Hematopoietic multipotent progenitor cell treated with erythropoietin and hydrocortisone succinate and interleukin-3 and kit ligand, for 17 days (in vitro differentiated cells): ENCODE data around the gene ADAMTS2.

Experiments used
- DNase-seq: peaks from one replicate; pipeline ENCODE4 v3.0.0-alpha.2; 2015; ENCODE audit warnings: low spot score

ADAMTS2 gene

GRCh38 chr5:179215576-179215975 is 129.7 kb downstream of the ADAMTS2 start:
- DNase-seq: no peak

DNA sequence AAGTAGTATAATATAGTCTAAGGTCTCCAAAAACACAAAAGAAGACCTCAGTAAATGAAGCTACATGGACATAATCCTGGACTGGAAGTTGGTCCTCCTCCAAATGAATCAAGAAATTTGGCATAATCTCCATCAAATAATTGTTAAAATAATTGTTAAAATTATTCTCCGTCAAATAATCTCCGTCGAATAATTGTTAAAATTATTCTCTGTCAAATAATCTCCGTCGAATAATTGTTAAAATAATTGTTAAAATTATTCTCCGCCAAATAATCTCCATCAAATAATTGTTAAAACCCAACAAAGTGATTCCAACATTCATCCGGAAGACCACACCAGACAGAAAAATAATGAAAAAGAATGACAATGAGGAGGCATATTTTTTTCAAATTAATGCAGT is 130.6 kb downstream of the ADAMTS2 start:
- DNase-seq: no peak

DNA sequence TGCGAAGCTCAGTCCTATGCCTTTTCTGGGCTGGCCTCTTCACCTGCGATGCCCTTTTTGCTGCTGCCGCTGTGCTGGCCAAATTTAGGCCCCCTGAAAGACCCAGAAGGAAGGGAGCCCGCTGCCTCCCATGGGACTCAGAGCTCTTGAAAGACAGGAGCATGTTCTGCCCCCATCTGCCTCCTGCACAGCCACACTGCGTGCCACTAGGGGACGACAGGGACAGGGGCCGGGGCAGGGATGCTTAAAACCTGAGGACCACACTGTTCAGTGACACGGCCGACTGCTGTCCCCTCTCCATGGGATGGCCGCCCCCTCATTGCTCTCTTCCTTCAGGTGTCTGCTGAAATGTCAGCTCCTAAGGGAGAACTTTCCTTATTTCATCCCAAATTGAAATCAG is 132.4 kb downstream of the ADAMTS2 start:
- DNase-seq: no peak

DNA sequence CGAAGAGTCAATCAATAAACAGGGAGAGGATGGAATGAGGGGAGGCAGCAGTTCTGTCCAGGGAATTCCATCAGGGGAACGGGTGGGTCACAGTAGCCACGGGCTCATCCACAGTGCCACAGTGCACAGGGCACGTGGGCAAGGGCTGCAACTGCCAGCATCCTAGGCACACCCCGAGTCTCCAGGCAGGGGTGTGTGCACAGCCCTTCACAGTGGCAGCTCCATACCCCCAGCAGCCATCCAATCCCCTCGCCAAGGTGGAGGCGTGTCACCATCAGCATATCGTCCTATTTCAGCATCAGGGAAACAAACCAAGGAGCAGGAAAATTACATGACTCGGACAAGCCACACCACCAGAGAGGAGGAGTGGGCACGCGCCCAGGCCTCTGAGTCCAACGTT is 133.6 kb downstream of the ADAMTS2 start:
- no peak for DNase-seq

DNA sequence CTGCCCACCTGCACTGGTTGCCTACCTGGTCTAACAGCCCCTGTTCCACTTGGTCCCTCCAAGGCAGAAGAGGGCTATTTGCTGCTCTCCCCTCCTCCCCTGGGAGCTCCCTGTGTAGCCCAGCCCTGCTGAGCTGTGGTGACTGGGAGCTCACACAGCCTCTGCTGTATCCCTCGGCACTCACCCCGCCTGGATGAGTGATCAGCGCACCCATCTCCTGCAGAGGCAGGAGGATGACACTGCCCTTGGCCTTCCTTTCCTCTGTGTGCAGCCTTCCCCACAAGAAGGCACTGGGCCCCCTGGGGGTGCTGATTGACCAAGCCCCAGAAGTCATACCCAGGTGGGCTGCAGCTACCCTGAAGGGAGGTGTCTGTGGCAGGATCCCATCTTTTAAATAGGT is 134.2 kb downstream of the ADAMTS2 start:
- no peak for DNase-seq

DNA sequence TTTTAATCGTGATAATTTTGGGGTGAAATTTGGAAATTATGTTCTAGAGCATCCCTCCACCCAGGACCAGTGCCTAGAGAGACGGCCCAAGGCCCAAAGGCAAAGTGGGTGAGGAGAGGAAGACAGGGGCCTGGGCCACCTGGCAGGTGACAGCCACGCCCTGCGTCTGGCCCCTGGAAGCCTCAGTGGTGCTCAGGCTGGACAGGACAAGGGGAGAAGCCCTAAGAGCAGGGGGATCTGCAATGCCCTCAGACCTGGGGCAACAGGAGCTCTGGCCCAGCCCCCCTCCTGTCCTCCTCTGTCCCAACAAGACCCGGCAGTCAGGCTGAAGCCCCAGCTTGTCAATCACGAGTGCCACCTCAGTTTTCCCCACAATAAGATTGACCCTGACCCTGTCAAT is 134.8 kb downstream of the ADAMTS2 start:
- DNase-seq: no peak

DNA sequence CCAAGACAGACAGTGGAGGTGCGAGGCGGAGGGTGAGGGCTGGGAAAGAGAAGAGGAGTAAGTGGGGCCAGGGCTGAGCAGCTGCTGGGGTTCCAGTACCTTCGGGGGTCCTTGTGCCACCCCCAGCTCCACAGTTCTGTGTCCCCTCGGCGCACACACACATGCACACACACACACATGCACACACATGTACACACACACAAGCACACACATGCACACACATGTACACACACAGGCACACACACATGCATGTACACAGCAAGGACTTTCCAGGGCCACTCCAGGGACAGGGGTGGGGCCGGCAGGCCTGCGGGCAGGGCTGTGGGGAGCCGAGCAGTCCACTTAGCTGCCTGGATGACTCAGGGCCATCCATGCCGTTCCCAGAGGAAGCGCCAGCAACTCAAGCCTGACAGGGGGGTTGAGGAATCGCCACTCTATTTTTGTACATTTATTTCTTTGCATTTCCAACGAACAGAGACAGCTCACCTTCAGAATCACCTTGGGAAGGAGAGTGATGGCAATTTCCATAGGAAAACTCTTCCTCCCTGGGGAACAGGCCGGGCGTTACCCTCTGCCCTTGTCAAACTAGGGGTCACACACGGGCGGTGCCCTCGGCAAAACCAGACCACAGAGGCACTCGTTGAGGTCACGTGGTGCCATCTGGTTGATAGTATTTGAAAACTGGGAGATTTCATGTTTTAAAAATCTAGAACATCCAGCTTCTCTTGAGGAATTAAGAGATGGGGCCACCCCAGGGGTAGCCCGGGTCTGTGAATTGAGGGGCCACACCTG is 135.7 kb downstream of the ADAMTS2 start:
- no peak for DNase-seq

- no peak for DNase-seq
Observed at GRCh38 chr5:179208706-179209358, 136.4 kb downstream of the ADAMTS2 start.

- no peak for DNase-seq
Observed at GRCh38 chr5:179207920-179208705, 137.1 kb downstream of the ADAMTS2 start.

DNA sequence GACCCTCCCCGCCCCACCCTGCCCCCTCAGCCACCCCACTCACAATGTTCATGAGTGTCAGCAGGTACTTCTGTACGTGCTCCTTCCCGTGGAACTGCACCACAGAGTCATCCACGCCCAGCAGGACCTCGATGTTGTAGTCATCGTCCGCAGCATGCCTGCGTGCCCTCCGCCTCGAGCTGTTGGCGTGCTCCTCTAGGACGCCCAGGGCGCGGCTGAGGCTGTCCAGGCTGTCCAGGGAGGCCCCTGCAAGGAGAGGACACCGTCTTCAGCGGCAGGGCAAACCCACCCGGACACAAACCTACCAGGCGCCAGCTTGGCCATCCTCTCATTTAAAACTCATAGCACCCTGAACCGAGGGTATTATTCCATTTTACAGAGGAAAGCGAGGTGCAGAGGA is 137.8 kb downstream of the ADAMTS2 start:
- DNase-seq: no peak

DNA sequence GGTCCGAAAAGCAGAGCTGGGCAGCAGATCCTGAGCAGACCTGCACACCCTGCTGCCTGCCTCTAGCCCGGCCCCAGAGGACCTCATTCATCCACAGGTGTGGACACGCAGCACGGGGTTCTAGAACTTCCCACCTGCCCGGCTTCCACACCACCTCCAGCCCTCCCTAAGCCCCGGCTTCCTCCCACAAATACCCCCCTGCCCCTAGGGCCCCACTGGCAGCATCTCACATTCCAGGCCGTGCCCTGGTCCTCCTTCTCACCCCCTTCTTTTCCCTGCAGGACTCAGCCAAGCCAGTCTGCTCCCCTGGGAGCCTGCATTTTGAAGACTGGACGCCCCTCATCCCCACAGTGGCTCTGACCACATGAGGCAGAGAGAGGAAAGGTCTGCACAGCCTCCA is 138.9 kb downstream of the ADAMTS2 start:
- DNase-seq: no peak

DNA sequence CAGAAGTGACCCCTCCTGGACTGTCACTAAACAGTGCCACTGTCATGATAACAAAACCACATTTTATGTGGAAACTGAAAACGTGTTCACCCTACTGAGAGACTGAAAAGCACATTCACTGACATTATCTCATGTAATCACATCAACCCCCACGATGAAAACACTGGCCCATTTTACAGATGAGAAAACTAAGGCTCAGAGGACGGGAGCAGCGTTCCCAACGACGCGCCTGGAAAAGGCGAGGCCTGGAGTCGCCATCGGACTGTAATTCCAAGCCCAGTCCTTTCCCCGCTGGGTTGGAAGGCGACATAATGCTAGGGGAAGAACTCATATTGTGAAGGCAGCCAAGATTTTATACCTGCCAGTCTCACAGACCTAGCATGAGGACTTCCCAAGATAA is 140.0 kb downstream of the ADAMTS2 start:
- DNase-seq: no peak

- DNase-seq: no peak
Observed at GRCh38 chr5:179204572-179204971, 140.7 kb downstream of the ADAMTS2 start.

- DNase-seq: no peak
Observed at GRCh38 chr5:179203248-179203647, 142.0 kb downstream of the ADAMTS2 start.

DNA sequence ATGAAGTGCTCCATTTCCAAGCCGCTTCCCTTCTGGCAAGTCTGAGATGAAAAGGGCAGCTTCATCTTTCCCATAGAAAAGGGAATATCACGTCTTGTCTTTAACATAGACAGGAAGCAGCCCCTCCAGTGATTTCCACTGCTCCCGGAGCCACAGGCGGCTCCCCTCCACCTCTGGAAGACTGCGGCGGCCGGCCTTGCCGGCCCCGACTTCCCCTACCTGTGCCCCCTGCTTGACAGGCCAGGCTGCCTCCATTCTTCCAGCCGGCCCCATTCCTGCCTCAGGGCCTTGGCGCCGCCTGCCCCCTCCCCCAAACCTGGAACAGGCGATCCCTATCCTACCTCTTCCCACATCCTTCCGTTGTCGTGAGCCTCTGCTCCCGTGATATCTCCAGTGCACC is 143.3 kb downstream of the ADAMTS2 start:
- no peak for DNase-seq

DNA sequence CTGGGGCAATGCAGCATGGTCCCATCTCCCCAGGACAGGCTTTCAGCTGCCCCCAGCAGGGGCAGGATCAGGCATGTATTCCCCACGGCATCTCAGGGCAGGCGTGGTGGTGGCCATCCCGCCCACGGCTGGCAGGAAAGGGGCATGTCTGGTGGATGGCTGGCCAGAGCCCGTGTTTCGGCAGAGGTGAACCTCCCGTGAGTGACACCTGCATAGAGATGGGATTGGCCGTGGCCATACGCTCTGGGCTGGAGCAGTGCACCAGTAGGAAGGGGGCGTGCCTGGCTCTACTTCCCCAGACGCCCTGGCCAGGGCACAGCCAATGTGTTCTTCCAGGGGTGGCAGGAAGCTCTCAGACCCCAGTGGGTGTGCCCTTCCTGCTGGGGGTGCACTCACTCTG is 146.0 kb downstream of the ADAMTS2 start:
- DNase-seq: no peak

GRCh38 chr5:179198825-179199224 is 146.4 kb downstream of the ADAMTS2 start:
- DNase-seq: no peak

DNA sequence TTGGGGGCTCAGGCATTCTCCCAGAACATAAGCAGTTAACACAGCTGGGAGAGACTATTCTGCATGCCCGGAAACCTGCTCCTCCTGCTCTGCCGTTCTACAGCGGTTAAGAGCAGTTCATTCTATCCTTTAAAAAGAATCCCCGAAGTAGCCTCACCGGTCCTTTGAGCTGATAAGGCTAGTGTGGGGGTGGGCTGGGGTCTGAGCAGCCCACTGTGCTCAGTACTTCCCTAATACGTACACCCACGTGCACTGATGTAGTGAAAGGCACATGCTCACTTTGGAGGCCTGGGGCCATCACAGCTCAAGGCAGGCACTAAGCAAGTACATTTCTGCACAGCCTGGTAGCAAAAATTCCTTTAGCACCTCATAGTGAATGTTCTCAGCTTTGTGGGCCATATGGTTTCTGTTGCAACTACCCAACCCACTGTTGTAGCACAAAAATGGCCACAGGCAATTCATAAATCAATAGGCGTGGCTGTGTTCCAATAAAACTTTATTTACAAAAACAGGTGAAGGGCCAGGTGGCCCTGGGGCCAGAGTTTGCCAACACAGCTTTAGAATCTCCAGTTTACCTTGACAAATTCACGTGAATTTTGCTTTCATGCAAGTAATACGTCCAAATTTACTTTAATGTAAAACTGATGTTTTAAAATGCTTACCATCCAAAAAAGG is 148.7 kb downstream of the ADAMTS2 start:
- DNase-seq: no peak

DNA sequence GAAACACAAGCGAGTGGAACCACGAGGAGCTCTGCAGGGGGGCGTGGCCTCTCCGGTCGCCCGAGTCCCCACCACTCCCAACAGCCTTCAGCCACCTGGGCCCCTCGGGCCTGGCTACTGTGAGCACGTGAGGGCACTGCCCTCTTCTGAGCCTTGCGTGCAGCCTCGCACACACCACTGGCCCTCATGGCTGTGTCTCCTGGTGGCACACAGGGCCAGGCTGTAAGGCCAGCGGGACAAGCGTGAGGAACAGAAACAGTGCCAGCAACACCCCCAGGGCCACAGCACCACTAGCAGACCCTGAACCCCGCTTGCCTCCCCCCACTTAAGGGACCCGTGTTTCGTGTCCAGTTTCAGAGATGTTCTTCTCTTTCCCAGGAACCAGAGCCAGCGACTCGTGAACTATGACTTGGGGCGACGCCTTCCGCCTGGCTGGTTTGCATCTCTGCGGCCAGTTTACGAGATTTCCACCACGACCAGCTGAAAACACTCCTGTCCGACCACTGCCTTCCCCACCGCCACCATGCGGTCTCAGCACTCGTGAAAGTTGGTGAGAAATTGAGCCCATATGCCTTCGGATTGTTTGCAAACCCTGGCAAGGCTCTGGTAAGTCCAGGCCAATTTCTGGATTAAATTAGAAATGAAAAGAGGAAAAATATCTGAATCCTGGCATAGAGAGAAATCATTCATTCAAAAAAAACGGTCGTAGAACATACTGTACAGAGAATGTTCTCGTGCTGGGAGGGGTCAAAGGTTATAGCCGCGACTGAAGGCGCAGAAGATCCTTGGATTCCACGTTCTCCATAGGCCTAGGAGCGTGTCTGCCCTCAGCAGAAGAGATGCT is 149.5 kb downstream of the ADAMTS2 start:
- DNase-seq: no peak

DNA sequence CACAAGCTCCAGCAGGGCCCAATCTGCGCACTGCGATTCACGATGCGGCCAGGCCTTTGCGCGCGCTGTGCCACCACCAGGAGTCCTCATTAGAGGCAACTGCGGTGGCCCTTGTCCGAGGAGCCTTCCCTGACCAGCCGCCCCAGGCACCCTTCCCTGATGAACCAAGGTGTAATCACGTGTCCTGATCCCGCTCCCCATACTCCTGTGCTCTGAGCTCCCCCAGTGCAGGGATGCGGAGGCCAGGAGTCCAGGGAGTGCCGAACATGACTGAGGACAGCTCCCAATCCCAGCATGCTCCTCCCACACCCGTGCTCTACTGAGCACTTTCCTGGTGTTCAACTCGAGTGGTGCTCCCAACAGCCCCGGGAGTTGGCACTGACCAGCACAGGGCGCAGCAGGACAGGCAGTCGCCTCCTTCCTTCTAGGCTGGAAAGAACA is 150.3 kb downstream of the ADAMTS2 start:
- DNase-seq: no peak

GRCh38 chr5:179194201-179194910 is 150.9 kb downstream of the ADAMTS2 start:
- DNase-seq: no peak
